HG03354 (cell line): ENCODE measurements around the gene AVPI1.
A peak's percentile ranks its signal among the peaks of the same experiment; 100 is the strongest.

Source experiments
- ATAC-seq: cut with Tn5 transposase; IDR thresholded peaks from one replicate; pipeline ENCODE4 v1.9.1; 2021; ENCODE audit warnings: mild to moderate bottlenecking; ENCODE audit not compliant: unreplicated experiment, poor library complexity, severe bottlenecking

Gene AVPI1, protein sequence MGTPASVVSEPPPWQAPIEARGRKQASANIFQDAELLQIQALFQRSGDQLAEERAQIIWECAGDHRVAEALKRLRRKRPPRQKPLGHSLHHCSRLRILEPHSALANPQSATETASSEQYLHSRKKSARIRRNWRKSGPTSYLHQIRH

DNA sequence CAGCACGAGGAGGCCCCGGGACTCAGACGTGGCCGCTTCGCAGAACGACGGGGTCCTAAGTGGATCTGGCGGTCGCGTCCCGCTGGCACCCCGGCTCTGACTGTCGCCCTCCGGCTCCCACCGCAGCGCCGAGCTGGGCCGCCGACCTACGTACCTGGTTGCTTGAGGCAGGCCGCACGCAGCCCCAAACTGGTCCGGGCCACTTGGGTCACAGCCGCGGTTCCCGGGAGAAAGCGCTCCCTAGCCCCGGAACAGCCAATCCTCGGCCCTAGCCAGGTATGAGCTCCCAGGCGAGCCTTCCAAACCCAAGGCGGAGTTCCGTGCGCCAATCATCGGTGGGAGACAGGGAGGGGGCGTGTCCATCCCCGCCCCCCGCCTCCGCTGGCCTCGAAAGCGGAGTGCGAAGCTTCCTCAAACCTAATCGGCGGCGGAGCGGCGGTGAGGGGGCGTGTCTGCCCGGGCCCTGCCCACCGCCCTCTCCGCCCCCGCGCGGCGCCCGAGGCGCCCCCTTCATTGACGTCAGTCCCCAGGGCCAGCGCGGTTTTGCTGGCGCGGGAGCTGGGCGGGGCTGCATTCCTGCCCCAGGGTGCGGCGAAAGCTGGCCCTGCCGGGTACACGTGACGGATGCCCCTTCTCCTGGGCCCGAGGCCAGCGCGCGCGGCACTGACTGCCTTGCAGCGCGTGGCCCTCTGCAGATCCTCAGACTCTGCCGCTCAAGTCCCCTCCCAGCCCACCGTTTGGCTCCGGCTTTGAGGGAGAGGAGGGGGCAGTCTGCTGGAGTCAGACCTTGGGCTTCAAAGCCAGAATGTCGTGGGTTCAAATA, at the start of gene AVPI1:
TSS of gene AVPI1 (minus strand) at position 280 of the 823 bp plus-strand sequence. CDS start 7,336 bp downstream, outside the sequence.
- ATAC-seq, result peak; percentile 92

DNA sequence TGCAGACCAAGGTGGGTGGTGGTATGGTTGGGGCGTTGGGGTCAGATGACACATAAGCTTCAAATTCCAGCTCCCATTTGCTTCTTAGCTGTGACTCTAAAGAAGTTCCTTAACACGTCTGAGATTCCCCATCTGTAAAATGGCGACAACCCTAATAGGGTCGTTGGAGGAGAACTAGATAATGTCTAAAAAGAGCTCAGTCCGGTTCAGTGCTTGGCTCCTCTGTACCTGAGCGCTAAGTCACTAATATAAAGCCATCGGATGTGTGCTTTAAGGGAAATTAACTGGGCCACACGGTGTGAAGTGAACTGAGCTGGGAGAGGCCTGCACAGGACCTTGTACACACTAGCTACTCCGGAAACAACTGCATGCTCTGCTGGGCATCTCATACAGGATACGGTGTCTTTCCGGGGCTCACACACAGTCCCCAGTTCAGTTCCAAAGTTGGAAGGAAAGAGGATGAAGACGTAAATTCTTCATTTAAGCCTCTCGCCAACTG, 49.4 kb upstream of the AVPI1 start:
- ATAC-seq, result peak; percentile 8

DNA sequence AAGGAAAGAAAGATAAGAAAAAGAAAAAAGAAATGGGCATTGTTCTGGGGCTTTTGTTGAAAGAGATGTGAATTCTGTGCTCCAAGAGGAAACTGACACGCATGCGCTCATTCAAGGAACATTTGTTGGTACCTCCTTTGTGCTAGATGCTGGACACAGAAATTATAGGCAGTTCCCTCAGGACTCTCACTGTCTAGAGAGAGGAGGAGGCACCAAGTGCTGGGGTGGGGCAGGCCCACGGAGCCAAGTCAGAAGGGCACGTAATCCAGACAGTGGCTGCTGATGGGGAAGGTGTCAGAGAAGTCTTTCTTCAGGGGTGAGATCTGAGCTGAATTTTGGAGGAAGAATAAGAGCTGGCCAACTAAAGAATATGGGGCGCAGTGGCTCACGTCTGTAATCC, 47.0 kb upstream of the AVPI1 start:
- no peak for ATAC-seq

DNA sequence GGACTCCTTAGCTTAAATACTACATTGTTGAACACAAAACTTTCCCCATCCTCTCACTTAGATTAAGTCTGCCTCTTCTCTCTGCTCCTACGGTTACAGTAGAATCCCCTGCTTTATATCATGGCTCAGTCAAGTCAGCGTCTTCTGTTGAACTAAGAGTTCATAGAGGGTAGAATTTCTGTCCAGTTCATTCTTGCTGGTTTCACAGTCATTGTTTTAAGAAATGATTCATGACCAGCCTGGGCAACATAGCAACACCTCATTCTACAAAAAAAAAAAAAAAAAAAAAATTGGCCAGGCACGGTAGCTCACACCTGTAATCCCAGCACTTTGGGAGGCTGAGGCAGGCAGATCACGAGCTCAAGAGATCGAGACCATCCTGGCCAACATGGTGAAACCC, 46.2 kb upstream of the AVPI1 start:
- no peak for ATAC-seq

DNA sequence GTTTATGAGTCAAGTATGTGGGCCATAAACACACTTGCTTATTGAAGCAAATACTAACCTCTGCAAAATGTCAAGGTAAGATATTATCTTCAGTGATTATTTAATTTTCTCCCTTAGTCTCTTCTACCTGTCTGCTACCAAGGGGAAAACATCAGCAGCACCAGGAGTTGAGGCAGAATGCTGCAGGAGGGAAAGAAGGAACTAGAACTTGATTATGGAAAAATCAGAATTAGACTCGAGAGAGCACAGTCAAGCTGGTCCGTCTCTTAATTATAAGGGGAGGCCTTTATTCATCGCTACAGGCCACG, 45.0 kb upstream of the AVPI1 start:
- no peak for ATAC-seq

DNA sequence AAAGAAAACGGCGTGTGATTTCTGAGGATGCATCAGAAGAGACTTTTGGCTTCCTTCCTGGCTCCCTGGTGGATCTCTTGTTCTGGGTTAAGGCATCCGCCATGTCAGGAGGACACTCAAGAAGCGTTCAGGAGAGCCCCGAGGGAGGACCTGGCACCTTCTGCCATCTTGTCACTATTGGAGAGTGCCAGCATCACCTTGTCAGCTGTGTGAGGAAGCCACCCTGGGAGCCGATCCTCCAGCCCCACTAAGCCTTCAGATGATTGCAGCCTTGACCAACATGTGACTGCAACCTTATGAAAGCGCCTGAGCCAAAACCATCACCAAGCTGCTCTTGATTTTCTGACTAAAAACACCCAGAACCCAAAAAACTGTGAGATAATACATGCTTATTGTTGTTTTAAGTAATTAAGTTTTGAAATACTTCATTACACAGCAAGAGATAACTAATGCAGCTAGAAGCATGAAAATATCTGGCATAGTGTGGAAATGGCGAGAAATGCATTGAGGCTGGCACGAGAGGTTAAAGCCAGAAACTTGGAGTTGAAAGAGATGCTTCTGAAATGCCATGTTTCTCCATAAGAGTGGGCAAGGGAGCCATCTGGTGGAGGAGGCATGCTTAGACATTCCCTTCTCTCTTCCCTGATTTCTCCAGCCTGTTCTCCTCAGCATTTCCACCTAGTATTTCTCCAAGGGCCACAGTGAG, 44.5 kb upstream of the AVPI1 start:
- ATAC-seq, result no peak

DNA sequence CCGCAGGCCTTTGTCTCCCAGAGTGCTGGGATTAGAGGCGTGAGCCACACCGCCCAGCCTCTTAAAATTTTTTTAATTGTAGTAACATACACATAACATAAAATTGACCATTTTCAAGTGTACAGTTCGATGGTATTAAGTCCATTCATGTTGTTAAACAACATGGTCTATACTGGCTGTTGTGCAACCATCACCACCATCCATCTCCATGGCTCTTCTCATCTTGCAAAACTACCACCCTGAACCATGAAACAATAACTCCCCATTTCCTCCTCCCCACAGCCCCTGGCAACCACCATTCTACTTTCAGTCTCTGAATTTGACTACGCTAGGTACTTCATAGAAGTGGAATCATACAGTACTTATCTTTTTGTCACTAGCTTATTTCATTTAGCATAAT, 42.0 kb upstream of the AVPI1 start:
- no peak for ATAC-seq

DNA sequence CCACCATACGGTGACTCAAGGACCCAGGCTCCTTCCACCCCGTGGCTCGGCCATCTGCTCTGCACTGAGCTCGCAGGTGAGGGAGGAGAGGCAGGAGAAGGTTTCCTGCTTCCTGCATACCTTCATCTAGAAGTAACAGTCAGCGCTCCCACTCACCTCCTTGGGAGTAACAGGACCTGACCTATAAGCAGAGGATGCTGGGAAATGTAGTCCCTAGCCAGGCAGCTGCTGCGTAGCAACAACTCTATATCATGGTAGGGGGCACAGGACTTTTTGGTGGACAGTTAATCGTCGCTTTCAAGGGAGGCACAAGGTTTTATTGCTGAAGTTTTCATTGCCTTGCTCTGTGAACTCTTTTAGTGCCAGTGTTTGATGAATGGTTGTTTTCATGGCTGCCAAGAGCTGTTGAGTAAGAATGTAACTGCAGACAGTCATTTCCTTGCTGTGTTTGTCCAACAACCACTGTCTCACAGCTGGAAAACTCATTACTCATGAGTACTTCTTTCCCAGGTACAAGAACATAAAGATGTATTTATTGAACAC, 39.7 kb upstream of the AVPI1 start:
- no peak for ATAC-seq

DNA sequence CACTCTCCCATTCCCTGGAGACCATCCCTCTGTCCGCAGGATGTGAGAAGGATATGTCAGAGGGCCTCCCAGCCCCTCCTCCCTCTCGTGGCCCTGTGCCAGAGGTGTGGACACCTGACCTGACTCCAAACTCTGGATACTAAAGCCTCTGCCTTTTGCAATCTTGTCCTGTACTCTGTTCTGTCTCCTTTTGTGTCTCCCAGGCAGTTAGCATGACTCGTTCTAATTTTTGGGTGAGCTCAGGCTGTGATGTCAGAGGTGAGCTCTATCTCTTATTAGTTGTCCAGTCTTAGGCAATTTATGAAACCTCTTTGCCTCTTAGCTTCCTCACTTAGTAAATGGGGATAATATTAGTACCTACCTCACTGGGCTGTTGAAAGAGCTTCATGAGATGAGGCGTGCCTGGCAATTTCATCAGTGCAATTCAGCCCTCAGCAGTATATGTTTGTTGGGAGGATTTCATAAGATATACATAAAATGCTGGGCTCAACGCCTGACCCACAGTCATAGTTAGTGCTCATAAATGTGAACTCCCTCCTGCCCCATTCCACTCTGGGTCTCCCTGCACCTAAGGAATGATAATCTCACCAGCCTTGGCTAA, 37.4 kb upstream of the AVPI1 start:
- no peak for ATAC-seq

DNA sequence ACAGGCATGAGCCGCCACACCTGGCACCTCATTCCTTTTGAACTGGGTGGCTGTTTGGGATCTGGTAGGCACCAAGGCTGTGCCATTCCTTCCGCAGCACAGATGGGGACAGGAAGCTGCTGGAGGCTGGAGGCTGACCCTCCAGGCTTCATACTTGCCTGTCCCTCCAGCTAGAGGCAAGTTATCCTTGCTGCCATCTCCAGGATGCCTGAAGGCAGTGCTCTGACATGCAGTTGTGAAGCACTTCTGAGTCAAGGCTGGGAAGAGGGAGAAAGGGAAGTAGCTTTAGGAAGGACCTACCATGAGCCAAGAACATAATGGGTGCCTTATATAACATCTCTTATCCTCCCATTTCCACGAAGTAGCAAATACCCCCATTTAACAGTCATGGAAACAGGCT, 36.0 kb upstream of the AVPI1 start:
- ATAC-seq, result no peak

DNA sequence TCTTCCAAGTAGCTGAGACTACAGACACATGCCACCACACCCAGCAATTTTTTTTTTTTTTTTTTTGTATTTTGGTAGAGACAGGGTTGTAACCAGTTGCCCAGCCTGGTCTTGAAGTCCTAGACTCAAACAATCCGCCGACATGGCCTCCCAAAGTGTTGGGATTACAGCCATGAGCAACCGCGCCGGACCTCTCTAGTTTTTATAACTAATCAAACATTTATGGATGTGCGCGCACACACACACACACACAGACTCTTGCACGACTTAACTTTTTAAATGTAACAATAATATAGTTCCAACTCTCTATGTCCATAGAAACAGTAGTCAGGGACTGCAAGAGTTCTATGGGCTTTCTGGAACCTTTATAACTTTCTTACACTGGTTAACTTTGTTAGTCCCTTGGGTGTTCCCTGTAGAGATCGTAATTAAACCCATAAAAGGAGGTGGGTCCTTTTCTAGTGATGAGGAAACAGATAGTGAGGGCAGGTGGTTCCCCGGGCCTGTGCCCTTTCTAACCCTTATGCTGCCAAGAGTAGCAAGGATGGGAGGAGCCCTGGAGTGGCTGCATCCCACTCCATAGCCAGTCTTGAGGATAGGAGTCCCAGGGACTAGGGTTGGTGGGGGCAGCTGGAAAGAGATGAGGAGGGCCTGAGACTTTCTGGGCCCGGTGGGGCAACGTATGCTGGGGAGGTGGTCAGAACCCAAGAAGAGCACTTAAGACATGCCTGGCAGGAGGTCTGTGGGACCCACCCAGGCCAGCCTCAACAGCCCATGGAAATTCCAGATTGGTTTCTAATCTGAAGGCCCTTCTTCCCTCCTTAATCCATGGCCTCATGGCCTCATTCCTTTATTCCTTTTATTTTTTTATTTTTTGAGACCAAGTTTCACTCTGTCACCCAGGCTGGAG, 35.1 kb upstream of the AVPI1 start:
- no peak for ATAC-seq

DNA sequence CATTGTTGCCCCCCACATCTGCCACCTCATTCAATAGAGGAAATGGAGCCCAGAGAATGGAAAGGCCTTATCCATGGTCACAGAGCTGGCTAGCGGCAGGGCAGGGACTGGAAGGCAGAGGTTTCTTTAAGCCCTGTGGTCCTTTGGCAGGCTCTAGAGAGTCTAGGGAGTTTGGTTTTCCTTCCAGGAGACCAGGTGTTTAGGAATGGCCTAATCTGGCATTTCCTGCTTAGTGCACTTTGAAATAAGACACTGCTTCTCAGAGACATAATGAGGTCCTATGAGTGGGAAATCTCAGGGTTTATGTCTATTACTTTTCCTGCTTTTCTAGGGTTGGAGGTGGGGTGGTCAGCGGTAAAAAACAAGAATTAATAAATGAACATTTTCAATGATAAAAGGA, 32.6 kb upstream of the AVPI1 start:
- no peak for ATAC-seq

DNA sequence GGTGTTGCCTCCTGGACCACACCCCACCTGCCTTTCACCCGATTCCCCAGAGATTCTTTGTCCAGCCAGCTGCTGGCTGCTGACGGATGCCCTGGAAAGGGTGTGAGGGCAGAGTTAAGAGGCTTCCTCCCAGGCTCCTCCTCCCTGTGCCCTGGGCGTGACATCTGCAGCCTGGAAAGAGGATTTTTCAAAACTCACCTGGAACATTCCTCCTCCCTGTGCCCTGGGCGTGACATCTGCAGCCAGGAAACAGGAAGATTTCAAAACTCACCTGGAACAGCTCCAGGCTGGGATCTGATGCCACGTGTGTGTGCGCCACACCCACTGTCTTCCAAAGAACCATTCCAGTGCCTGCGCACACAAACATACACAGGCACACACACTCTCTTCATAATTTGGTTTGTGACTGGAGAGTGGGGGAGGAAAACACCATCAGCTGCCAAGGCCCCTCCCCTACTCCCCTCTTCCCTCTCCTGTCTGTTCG, 31.7 kb upstream of the AVPI1 start:
- ATAC-seq, result no peak

DNA sequence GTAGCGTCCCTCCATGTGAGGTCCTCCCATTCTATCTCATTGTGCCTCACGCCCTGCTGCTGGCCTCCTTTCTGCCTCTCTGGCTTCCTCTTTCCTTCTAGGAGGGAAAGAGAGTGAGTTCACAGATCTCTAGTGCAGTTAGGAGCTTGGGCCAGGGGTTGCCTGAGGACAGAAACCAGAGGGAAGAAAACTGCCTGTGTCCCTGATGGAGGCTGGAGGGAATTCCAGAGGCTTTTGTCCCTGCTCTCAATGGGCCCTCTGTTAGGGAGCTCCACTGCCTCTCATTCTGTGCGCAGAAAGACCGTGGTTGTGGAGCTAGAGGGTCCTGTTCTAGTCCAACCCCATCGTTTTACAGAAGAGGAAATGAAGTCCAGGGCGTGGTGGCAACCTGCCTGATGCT, 31.1 kb upstream of the AVPI1 start:
- no peak for ATAC-seq

DNA sequence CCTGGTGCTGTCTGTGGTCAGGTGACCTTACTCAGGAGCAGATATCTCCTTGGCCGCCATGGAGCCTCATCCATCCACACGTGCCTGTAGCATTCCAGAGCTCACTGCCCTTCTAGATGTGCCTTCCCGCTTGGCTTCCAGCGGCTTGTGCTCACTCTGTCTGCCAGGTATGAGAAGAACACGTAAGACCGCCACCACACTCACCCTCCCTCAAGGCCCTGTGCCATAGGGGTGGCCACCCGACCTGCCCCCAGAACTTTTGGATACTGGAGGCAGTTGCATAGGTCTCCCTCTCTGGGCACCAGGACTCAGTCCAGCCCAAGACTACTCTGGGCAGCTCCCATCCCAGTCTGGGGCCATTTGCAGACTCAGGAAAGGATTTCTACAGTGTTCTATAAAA, 30.6 kb upstream of the AVPI1 start:
- no peak for ATAC-seq

DNA sequence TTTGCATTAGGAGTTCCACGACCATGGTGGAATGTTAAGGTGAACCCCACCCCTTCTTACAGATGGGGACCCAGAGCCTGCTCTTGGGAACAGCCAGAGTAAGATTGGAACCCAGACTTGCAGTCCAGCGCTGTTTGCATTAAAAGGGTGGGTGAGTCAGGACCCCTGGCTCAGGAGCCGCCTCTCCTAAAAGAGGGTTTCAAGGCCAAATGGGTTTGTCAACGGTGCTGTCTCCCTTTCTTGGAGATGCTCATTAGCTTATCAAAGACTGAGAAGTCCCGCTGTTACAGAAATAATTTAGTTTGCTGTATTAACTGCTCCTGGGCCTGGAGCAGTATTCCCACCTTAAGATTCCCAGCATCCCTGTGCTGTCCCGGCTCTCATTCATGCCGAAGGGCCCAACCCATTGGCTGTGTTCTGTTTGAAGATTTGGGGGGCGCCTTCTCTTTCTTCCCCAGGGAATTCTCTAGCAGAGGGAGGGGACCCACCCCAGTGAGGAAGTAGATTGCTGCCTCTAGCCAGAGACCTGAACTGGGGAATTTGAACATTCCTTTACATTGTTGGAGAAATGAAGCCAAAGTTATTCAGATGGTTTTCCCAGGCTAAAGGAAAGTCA, 28.3 kb upstream of the AVPI1 start:
- no peak for ATAC-seq

DNA sequence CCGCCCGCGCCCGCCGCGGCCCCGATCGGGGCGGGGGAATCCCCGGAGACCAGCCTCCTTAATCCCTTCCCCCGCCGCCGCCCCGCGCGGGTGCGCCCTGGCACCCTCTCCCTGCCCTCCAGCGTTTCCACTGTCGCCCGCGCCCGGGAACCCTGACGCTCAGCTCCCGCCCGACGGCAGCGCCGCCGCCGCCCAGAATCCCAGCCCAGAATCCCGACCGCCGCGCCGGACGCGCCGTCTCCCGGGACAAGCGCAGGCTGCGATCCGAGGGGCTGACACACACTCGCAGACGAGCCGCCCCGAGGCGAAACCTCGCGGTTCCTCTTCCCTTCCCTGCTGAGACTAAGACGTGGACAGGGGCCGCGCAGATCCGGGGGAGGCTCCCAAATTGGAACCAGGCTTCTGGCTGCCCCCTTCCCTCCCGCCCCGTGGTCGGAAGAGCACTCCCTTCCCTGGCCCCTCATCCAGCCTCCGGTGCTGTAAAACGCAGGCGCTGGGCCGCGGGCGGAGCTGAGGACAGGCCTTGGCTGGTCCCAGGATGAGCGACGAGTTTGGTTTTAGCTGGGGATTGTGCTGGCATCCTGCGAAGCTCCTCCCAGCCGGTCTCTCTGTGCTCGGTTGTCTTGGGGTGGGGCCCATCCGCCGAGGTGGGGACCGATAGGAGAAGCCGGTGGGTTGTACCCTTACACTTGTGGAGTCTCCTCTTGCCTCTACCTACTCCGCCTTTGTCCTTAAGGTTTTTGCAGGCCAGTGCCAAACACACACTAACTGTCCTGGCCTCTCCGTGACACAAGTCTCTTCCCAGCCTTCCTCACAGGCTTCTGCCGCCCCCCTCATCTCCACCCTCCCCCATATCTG, 27.6 kb upstream of the AVPI1 start:
- peak; percentile 48 for ATAC-seq

DNA sequence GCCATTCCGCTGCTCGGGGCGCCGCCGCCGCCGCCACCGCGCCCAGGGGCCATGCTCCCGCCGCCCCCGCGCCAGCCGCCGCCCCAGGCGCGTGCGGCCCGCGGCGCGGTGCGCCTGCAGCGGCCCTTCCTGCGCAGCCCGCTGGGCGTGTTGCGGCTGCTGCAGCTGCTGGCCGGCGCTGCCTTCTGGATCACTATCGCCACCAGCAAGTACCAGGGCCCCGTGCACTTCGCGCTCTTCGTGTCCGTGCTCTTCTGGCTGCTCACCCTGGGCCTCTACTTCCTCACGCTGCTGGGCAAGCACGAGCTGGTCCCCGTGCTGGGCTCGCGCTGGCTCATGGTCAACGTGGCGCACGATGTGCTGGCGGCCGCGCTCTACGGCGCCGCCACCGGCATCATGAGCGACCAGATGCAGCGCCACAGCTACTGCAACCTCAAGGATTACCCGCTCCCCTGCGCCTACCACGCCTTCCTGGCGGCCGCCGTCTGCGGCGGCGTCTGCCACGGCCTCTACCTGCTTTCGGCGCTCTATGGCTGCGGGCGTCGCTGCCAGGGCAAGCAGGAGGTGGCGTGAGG, 26.9 kb upstream of the AVPI1 start:
- ATAC-seq, result peak; percentile 81
